Common myeloid progenitor, CD34-positive (primary cell): Measurements from ENCODE around the gene CCDC152.

Experiments used
- CTCF ChIA-PET: fragments of 350-600 bp; sonication (Branson Sonifier 250); formaldehyde crosslinking; loops from one replicate; lab custom pipeline; 2021; ENCODE audit warnings: antibody characterized with exemption; lab: Charles Lee
- POLR2A ChIA-PET: fragments of 350-600 bp; sonication (Branson Sonifier 250); formaldehyde crosslinking; loops from one replicate; lab custom pipeline; 2021; ENCODE audit warnings: antibody characterized with exemption; lab: Charles Lee
- DNase-seq, 3 donors: peaks; one replicate each; pipeline versions ENCODE4 v3.0.0 to v3.0.0-alpha.2; 2013
- H3K27ac ChIP-seq, 2 experiments: 1 replicate in 1 of 2; 2 replicates in 1 of 2; pipeline ENCODE4 v1.7.0; 2013; ENCODE audit warnings: inconsistent platforms in 2 of 2, low read length in 2 of 2, mild to moderate bottlenecking in 2 of 2, low read depth in 1 of 2, moderate library complexity in 1 of 2; ENCODE audit not compliant: severe bottlenecking in 2 of 2, insufficient read depth in 1 of 2, poor library complexity in 1 of 2
- H3K27me3 ChIP-seq, 5 experiments: replicated peaks in 2 of 5; 1 replicate in 3 of 5; 2 replicates in 2 of 5; pipeline versions ENCODE4 v1.6.1 to v1.7.0; 2013; ENCODE audit warnings: low read length in 4 of 5, mild to moderate bottlenecking in 2 of 5, moderate library complexity in 2 of 5, inconsistent platforms in 1 of 5; ENCODE audit not compliant: insufficient read depth in 5 of 5, control insufficient read depth in 4 of 5
- H3K36me3 ChIP-seq, 4 experiments: 1 replicate in 2 of 4; 2 replicates in 2 of 4; pipeline versions ENCODE4 v1.6.1 to v1.7.0; 2013; ENCODE audit warnings: low read length in 3 of 4, control low read depth in 1 of 4, mild to moderate bottlenecking in 1 of 4; ENCODE audit not compliant: control insufficient read depth in 4 of 4, insufficient read depth in 4 of 4
- H3K4me1 ChIP-seq, 4 experiments: 1 replicate in 3 of 4; 2 replicates in 1 of 4; pipeline versions ENCODE4 v1.6.1 to v1.7.1; 2013; ENCODE audit warnings: low read length in 3 of 4, mild to moderate bottlenecking in 3 of 4, control low read depth in 1 of 4, inconsistent platforms in 1 of 4, moderate library complexity in 1 of 4; ENCODE audit not compliant: control insufficient read depth in 4 of 4, insufficient read depth in 4 of 4; ENCODE audit errors: control extremely low read depth in 1 of 4
- H3K4me3 ChIP-seq, 7 experiments: 1 replicate in 4 of 7; 2 replicates in 3 of 7; pipeline versions ENCODE4 v1.5.1 to v1.7.0; 2013; ENCODE audit warnings: mild to moderate bottlenecking in 7 of 7, low read length in 6 of 7, moderate library complexity in 6 of 7, inconsistent platforms in 2 of 7, low read depth in 2 of 7, control low read depth in 1 of 7; ENCODE audit not compliant: insufficient read depth in 4 of 7, control insufficient read depth in 1 of 7; ENCODE audit errors: extremely low read depth in 1 of 7
- H3K9me3 ChIP-seq, 5 experiments: 1 replicate in 4 of 5; 2 replicates in 1 of 5; pipeline versions ENCODE4 v1.6.1 to v1.7.1; 2013; ENCODE audit warnings: low read length in 4 of 5, mild to moderate bottlenecking in 2 of 5, inconsistent platforms in 1 of 5, low read depth in 1 of 5, moderate library complexity in 1 of 5; ENCODE audit not compliant: control insufficient read depth in 4 of 5, insufficient read depth in 2 of 5; ENCODE audit errors: control extremely low read depth in 1 of 5
- WGBS: methylation state at CpG from one replicate; pipeline ENCODE4 v1.1.5; 2013; ENCODE audit not compliant: insufficient coverage; 5-methylcytosine and 5-hydroxymethylcytosine counted together

The CCDC152 gene

DNA sequence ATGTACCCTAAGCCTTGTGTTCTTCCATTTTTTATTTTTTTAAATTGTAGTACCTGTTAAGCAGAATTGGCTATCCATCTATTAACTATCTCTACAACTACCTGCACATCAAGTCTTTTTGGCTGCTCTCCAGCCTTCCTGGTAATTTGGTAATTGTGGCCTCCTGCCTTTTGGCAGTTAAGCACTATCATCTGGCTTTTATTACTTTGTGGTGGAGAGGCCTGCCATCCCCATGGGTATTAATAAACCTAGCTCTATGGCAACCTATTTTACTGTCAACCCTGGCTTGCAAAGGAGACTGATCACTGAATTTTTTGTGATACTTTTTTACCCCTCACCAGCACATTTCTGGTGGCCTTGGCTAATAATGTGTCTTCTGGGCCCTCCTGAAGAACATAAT, 34.5 kb downstream of the CCDC152 start:
- DNase-seq, result no peak
- Histone ChIP-seq H3K27me3 (no peaks in the 10 kb centered on the region), H3K4me3 (no peak overlapping the region), H3K36me3 (peaks cover 0 to 24% (median 0%) of the 10 kb centered on the region in 4 experiments), H3K27ac (no peak overlapping the region), H3K4me1 (no peaks in the 10 kb centered on the region), H3K9me3 (peaks cover 2 to 38% (median 7%) of the 10 kb centered on the region in 5 experiments)
- POLR2A ChIA-PET, result no interaction called here
- CTCF ChIA-PET, result interaction anchor here (1.0 kb wide), 1 partner anchor 1541 kb away, joined by 3 read pairs; no protein-coding TSS in a partner anchor

- Histone ChIP-seq H3K36me3 (peaks cover 0 to 36% (median 1%) of the 10 kb centered on the region in 4 experiments), H3K4me3 (no peak overlapping the region), H3K27me3 (no peaks in the 10 kb centered on the region), H3K9me3 (peaks cover 0 to 18% (median 0%) of the 10 kb centered on the region in 5 experiments), H3K27ac (no peak overlapping the region), H3K4me1 (no peaks in the 10 kb centered on the region)
- CTCF ChIA-PET, result no interaction called here
- POLR2A ChIA-PET, result no interaction called here
- 100% methylated on average over 3 of the region's 6 CpGs for WGBS
- DNase-seq, result no peak
These were observed 41.9 kb downstream of the CCDC152 start for GRCh38 chr5:42798284-42799240.

GRCh38 chr5:42799241-42799608, 42.6 kb downstream of the CCDC152 start:
- no peaks in the 10 kb centered on the region for H3K4me1 ChIP-seq
- no peak overlapping the region for H3K4me3 ChIP-seq
- H3K27me3 ChIP-seq, result no peaks in the 10 kb centered on the region
- CTCF ChIA-PET, result no interaction called here
- H3K36me3 ChIP-seq, result peaks cover 0 to 33% (median 1%) of the 10 kb centered on the region in 4 experiments
- H3K9me3 ChIP-seq, result peaks cover 0 to 13% (median 0%) of the 10 kb centered on the region in 5 experiments
- H3K27ac ChIP-seq, result no peak overlapping the region
- DNase-seq, result no peak
- POLR2A ChIA-PET, result no interaction called here

DNA sequence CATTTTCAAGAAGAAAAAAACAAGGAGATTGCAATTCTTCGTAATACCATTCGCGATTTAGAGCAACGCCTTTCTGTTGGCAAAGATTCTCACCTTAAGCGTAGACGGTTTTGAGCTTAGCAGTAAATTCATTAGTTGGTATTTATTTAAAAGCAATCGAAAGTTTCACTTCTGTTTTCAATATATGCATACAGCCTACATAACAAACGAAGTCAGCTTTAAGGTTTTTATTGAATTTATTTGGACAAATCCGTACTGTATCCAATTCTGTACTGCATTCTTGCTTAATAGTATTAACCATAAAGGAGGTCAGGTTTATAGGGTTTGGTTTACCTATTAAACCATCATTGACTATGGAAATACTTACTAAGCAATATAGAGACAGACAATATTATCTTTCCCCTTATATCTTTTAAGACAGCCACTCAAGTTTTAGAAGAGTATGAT, 43.1 kb downstream of the CCDC152 start:
- Histone ChIP-seq H3K27me3 (no peaks in the 10 kb centered on the region), H3K36me3 (peaks cover 0 to 31% (median 2%) of the 10 kb centered on the region in 4 experiments), H3K4me3 (no peak overlapping the region), H3K9me3 (peaks cover 0 to 8% (median 0%) of the 10 kb centered on the region in 5 experiments), H3K27ac (no peak overlapping the region), H3K4me1 (no peaks in the 10 kb centered on the region)
- DNase-seq, result no peak
- ChIA-PET POLR2A (no interaction called here), CTCF (interaction anchor here (1.5 kb wide), 1 partner anchor 8 kb away, joined by 4 read pairs; no protein-coding TSS in a partner anchor)
- 96% methylated on average over 4 of the region's 9 CpGs for WGBS

- H3K27me3 ChIP-seq, result no peaks in the 10 kb centered on the region
- WGBS, result 97% methylated on average over 6 of the region's 8 CpGs
- no peak for DNase-seq
- CTCF ChIA-PET, result interaction anchor here (1.2 to 1.8 kb wide), 3 partner anchors 9 to 11 kb away, joined by 3 to 5 read pairs (median 4); partner anchors contain the start of gene SELENOP
- peaks cover 0 to 39% (median 4%) of the 10 kb centered on the region in 4 experiments for H3K36me3 ChIP-seq
- peaks cover 0 to 8% (median 0%) of the 10 kb centered on the region in 5 experiments for H3K9me3 ChIP-seq
- no peak overlapping the region for H3K27ac ChIP-seq
- POLR2A ChIA-PET, result interaction anchor here (0.7 to 0.8 kb wide), 2 partner anchors 26 to 1585 kb away, joined by 3 read pairs; no protein-coding TSS in a partner anchor
- H3K4me1 ChIP-seq, result no peaks in the 10 kb centered on the region
- H3K4me3 ChIP-seq, result no peak overlapping the region
These were observed 44.2 kb downstream of the CCDC152 start for GRCh38 chr5:42800748-42801330.

DNA sequence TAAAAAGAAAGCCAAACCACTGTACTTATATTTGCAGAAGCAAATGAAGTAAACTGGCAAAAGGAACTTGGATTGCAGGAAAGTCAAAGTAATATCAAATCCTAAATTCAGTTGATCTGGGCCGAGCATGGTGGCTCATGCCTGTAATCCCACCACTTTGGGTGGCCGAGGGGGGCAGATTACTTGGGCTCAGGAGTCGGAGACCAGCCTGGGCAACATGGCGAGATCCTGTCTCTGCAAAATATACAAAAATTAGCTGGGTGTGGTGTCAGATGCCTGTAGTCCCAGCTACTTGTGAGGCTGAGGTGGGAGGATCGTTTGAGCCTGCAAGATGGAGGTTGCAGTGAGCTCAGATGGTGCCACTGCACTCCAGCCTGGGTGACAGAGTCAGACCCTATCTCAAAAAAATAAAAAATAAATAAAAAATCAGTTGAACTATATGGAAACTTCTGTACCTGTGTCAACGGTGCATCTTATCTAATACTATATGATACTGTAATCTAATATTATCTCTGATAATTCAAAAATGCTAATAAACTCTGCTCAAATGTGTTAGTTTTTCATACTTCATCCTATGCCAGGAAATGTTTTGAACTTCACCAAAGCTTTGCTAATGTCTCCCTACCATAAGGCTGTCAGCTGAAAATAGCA, 45.0 kb downstream of the CCDC152 start:
- WGBS, result 98% methylated on average over 4 of the region's 6 CpGs
- Histone ChIP-seq H3K27me3 (no peaks in the 10 kb centered on the region), H3K4me1 (no peaks in the 10 kb centered on the region), H3K27ac (no peak overlapping the region), H3K4me3 (no peak overlapping the region), H3K36me3 (peaks cover 0 to 44% (median 6%) of the 10 kb centered on the region in 4 experiments), H3K9me3 (peaks cover 0 to 8% (median 0%) of the 10 kb centered on the region in 5 experiments)
- POLR2A ChIA-PET, result no interaction called here
- CTCF ChIA-PET, result interaction anchor here (1.2 to 1.8 kb wide), 3 partner anchors 9 to 10 kb away, joined by 3 to 5 read pairs (median 4); partner anchors contain the start of gene SELENOP
- no peak for DNase-seq
